ENCODE results near the gene PNLIPRP2.

Gene PNLIPRP2

DNA sequence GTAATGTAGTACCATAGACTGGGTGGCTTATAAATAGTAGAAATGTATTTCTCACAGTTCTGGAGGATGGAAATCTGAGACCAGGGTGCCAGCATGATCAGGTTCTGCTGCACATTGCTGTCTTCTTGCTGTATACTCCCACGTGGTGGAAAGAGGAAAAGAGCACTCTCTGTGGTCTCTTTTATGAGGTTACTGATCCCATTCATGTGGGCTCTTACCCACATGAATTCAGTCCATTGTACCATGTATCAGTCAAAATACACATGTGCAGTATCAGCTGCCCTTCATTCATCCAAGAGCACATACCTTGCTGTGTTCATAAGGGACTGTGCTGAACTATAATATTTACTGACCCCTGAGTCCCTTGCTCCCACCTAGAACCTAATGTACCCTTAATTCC is 17.1 kb downstream of the PNLIPRP2 start:
- Mint-ChIP-seq H3K36me3 (ENCODE audit: insufficient read depth) (no peaks in the 10 kb centered on the region), H3K27me3 (no peaks in the 10 kb centered on the region), H3K4me3 (no peak overlapping the region)

DNA sequence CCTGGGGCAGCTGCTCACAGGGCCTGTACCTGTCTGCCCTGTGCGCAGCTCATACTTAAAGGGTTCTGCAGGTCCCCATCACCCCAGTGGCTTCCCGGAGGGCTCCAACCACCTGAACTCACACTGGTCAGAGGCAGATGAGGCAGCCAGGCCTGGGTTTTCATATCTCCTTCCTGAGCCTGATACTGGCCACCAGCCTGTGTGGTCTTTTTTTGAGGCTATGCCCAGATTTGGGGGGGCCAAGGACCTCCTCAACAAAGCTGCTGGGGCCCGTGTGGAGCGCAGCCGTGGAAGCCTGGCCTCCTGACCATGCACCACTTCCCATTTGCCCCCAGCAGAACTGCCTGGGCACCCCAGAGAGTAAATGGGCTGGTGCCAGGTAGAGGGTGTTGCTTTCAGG is 25.7 kb downstream of the PNLIPRP2 start:
- Mint-ChIP-seq H3K9me3 (peaks cover 7% of the 10 kb centered on the region), H3K4me3 (no peak overlapping the region), H3K27me3 (no peaks in the 10 kb centered on the region), H3K27ac (ENCODE audit: low read depth) (no peak overlapping the region), H3K4me1 (no peaks in the 10 kb centered on the region), H3K36me3 (ENCODE audit: insufficient read depth) (no peaks in the 10 kb centered on the region)
- DNase-seq (ENCODE audit: low spot score in 2 of 2) (no peak), ATAC-seq (replicated peaks; ENCODE audit: extremely low read depth, poor library complexity, severe bottlenecking) (no peak)

More for the DNA sequence above, 17.1 kb downstream of the PNLIPRP2 start:
- peaks cover 6% of the 10 kb centered on the region for H3K9me3 Mint-ChIP-seq
- H3K4me1 Mint-ChIP-seq, result no peaks in the 10 kb centered on the region
- H3K27ac Mint-ChIP-seq (ENCODE audit: low read depth), result no peak overlapping the region
- ATAC-seq (replicated peaks; ENCODE audit: extremely low read depth, poor library complexity, severe bottlenecking) (no peak), DNase-seq (ENCODE audit: low spot score in 2 of 2) (no peak)

GRCh38 chr10:116648903-116649302 is 28.1 kb downstream of the PNLIPRP2 start:
- no peaks in the 10 kb centered on the region for H3K4me1 Mint-ChIP-seq
- ATAC-seq (replicated peaks; ENCODE audit: extremely low read depth, poor library complexity, severe bottlenecking) (no peak), DNase-seq (ENCODE audit: low spot score in 2 of 2) (no peak)
- H3K27ac Mint-ChIP-seq (ENCODE audit: low read depth), result no peak overlapping the region
- no peak overlapping the region for H3K4me3 Mint-ChIP-seq
- no peaks in the 10 kb centered on the region for H3K36me3 Mint-ChIP-seq (ENCODE audit: insufficient read depth)
- peaks cover 7% of the 10 kb centered on the region for H3K9me3 Mint-ChIP-seq
- H3K27me3 Mint-ChIP-seq, result no peaks in the 10 kb centered on the region

DNA sequence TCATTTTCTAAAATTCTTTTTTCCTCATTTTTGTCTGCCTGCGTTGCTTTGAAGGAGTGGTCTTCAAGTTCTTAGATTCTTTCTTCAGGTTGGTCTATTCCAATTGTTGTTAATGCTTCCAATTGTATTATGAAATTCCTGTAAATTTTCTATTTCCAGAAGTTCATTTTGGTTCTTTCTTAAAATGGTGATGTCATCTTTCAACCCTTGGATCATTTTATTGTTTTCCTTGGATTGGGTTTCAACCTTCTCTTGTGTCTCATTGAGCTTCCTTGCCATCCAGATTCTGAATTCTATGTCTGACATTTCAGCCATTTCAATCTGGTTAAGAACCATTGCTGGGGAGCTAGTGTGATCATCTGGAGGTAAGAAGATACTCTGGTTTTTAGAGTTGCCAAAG is 33.1 kb downstream of the PNLIPRP2 start:
- Mint-ChIP-seq H3K27me3 (peaks cover 13% of the 10 kb centered on the region), H3K4me3 (no peak overlapping the region)
- DNase-seq (ENCODE audit: low spot score in 2 of 2), result no peak

DNA sequence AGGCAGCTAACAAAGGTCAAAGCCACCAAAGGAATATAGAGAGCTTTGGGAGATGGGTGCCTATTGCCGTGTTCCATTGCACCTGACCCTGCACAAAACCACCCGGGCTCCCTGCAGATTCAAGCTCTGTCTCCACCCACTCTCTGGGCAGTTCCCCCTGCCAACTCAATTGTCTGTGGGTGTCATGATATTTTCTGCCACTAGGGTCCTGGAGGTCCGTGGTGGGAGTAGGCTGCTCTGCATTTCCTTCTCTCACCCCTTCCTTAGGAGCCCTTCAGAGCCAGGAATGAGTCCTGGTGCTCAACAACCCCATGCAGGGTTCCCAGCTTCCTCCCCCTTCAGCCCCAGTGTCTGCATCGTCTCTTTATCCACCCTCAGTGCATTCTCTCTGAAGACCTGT is 34.1 kb downstream of the PNLIPRP2 start:
- no peak for ATAC-seq (replicated peaks; ENCODE audit: extremely low read depth, poor library complexity, severe bottlenecking)
- Mint-ChIP-seq H3K36me3 (ENCODE audit: insufficient read depth) (peaks cover 1% of the 10 kb centered on the region), H3K27ac (ENCODE audit: low read depth) (no peak overlapping the region), H3K27me3 (peaks cover 13% of the 10 kb centered on the region), H3K4me1 (no peaks in the 10 kb centered on the region), H3K9me3 (no peaks in the 10 kb centered on the region), H3K4me3 (no peak overlapping the region)
- DNase-seq (ENCODE audit: low spot score in 2 of 2), result no peak

More for the DNA sequence above, 33.1 kb downstream of the PNLIPRP2 start:
- Mint-ChIP-seq H3K27ac (ENCODE audit: low read depth) (no peak overlapping the region), H3K4me1 (no peaks in the 10 kb centered on the region), H3K9me3 (no peaks in the 10 kb centered on the region), H3K36me3 (ENCODE audit: insufficient read depth) (peaks cover 1% of the 10 kb centered on the region)
- ATAC-seq (replicated peaks; ENCODE audit: extremely low read depth, poor library complexity, severe bottlenecking), result no peak

DNA sequence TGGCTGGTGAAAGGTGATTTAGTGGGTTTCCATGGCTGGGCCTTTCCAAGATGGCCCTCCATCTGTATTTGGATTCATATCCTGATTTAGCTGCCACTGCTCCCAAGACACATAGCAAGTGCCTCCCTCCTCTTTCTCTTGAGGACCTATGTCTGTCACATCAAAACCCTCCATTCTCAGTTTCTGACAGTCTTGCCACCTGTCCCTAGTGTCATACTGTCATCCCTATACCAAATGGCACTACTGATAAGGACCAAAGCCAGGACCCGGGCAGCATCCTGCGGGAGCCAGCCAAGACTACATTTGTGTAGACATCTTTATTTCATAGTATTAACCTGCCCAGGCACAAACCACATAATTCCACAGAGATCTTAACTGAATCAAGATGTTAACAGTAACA is 34.8 kb downstream of the PNLIPRP2 start:
- H3K36me3 Mint-ChIP-seq (ENCODE audit: insufficient read depth), result peaks cover 1% of the 10 kb centered on the region
- DNase-seq (ENCODE audit: low spot score in 2 of 2) (no peak), ATAC-seq (replicated peaks; ENCODE audit: extremely low read depth, poor library complexity, severe bottlenecking) (no peak)
- H3K9me3 Mint-ChIP-seq, result no peaks in the 10 kb centered on the region
- H3K4me3 Mint-ChIP-seq, result no peak overlapping the region
- H3K4me1 Mint-ChIP-seq, result no peaks in the 10 kb centered on the region
- no peak overlapping the region for H3K27ac Mint-ChIP-seq (ENCODE audit: low read depth)
- peaks cover 13% of the 10 kb centered on the region for H3K27me3 Mint-ChIP-seq

- H3K4me1 Mint-ChIP-seq, result no peaks in the 10 kb centered on the region
- no peak overlapping the region for H3K4me3 Mint-ChIP-seq
- DNase-seq (ENCODE audit: low spot score in 2 of 2), result no peak
Observed at GRCh38 chr10:116656044-116656443, 35.3 kb downstream of the PNLIPRP2 start.

GRCh38 chr10:116657863-116658551 is 37.3 kb downstream of the PNLIPRP2 start:
- H3K4me3 Mint-ChIP-seq, result no peak overlapping the region
- peaks cover 13% of the 10 kb centered on the region for H3K27me3 Mint-ChIP-seq
- no peaks in the 10 kb centered on the region for H3K4me1 Mint-ChIP-seq
- ATAC-seq (replicated peaks; ENCODE audit: extremely low read depth, poor library complexity, severe bottlenecking) (no peak), DNase-seq (ENCODE audit: low spot score in 2 of 2) (no peak)
- H3K27ac Mint-ChIP-seq (ENCODE audit: low read depth), result no peak overlapping the region
- peaks cover 1% of the 10 kb centered on the region for H3K36me3 Mint-ChIP-seq (ENCODE audit: insufficient read depth)
- H3K9me3 Mint-ChIP-seq, result no peaks in the 10 kb centered on the region

More at GRCh38 chr10:116656044-116656443, 35.3 kb downstream of the PNLIPRP2 start:
- Mint-ChIP-seq H3K36me3 (ENCODE audit: insufficient read depth) (peaks cover 1% of the 10 kb centered on the region), H3K27me3 (peaks cover 13% of the 10 kb centered on the region), H3K9me3 (no peaks in the 10 kb centered on the region), H3K27ac (ENCODE audit: low read depth) (no peak overlapping the region)
- ATAC-seq (replicated peaks; ENCODE audit: extremely low read depth, poor library complexity, severe bottlenecking), result no peak

GRCh38 chr10:116659049-116659670 is 38.4 kb downstream of the PNLIPRP2 start:
- H3K36me3 Mint-ChIP-seq (ENCODE audit: insufficient read depth), result peaks cover 1% of the 10 kb centered on the region
- no peaks in the 10 kb centered on the region for H3K9me3 Mint-ChIP-seq
- peaks cover 13% of the 10 kb centered on the region for H3K27me3 Mint-ChIP-seq
- H3K27ac Mint-ChIP-seq (ENCODE audit: low read depth), result no peak overlapping the region
- no peak for ATAC-seq (replicated peaks; ENCODE audit: extremely low read depth, poor library complexity, severe bottlenecking)
- DNase-seq (ENCODE audit: low spot score in 2 of 2), result no peak
- H3K4me3 Mint-ChIP-seq, result no peak overlapping the region
- H3K4me1 Mint-ChIP-seq, result no peaks in the 10 kb centered on the region

DNA sequence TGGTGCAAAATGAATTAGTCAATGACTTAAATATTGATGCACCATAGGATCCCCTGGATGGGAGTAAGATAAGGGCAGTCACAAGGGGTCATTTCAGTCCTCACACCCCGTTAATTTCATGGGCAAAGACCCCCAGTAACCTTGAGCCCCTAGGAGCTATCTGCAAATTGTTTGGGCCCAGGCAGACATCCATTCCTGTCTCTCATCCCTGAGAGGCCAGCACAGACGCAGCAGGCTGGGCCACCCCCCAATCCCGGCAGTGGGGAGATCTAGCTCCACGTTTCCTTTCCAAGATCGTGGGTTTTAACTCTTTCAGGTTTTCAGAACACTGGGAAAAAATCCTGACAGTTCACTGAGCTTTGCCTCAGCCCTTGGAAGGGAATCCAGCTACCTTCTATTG is 40.1 kb downstream of the PNLIPRP2 start:
- Mint-ChIP-seq H3K27ac (ENCODE audit: low read depth) (no peak overlapping the region), H3K36me3 (ENCODE audit: insufficient read depth) (peaks cover 1% of the 10 kb centered on the region), H3K4me3 (no peak overlapping the region), H3K4me1 (no peaks in the 10 kb centered on the region), H3K27me3 (peaks cover 1% of the 10 kb centered on the region), H3K9me3 (no peaks in the 10 kb centered on the region)
- no peak for ATAC-seq (replicated peaks; ENCODE audit: extremely low read depth, poor library complexity, severe bottlenecking)
- DNase-seq (ENCODE audit: low spot score in 2 of 2), result no peak

DNA sequence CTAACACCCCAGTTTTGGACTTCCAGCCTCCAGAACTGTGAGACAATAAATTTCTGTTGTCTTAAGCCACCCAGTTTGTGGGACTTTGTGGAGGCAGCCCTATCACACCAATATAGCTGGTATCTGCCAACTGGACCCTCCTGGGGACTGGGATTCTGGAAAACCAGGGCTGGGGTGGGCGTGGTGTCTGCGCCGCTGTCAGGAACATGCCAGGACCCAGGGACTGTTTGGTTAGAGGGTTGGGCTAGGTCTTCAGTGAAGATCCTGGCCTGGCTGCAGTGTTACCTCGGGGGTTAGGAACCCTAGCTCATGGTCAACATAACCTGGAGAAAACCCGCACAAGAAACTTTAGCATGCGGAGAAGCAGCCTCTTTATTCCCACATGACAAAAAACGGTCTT is 42.6 kb downstream of the PNLIPRP2 start:
- Mint-ChIP-seq H3K4me3 (no peak overlapping the region), H3K27ac (ENCODE audit: low read depth) (no peak overlapping the region), H3K27me3 (no peaks in the 10 kb centered on the region), H3K4me1 (no peaks in the 10 kb centered on the region), H3K36me3 (ENCODE audit: insufficient read depth) (no peaks in the 10 kb centered on the region), H3K9me3 (no peaks in the 10 kb centered on the region)
- ATAC-seq (replicated peaks; ENCODE audit: extremely low read depth, poor library complexity, severe bottlenecking), result no peak
- DNase-seq (ENCODE audit: low spot score in 2 of 2), result no peak

- no peak for DNase-seq (ENCODE audit: low spot score in 2 of 2)
- Mint-ChIP-seq H3K27me3 (no peaks in the 10 kb centered on the region), H3K36me3 (ENCODE audit: insufficient read depth) (no peaks in the 10 kb centered on the region), H3K4me1 (no peaks in the 10 kb centered on the region), H3K4me3 (no peak overlapping the region), H3K27ac (ENCODE audit: low read depth) (no peak overlapping the region), H3K9me3 (no peaks in the 10 kb centered on the region)
- no peak for ATAC-seq (replicated peaks; ENCODE audit: extremely low read depth, poor library complexity, severe bottlenecking)
Observed at GRCh38 chr10:116664631-116665030, 43.9 kb downstream of the PNLIPRP2 start.

DNA sequence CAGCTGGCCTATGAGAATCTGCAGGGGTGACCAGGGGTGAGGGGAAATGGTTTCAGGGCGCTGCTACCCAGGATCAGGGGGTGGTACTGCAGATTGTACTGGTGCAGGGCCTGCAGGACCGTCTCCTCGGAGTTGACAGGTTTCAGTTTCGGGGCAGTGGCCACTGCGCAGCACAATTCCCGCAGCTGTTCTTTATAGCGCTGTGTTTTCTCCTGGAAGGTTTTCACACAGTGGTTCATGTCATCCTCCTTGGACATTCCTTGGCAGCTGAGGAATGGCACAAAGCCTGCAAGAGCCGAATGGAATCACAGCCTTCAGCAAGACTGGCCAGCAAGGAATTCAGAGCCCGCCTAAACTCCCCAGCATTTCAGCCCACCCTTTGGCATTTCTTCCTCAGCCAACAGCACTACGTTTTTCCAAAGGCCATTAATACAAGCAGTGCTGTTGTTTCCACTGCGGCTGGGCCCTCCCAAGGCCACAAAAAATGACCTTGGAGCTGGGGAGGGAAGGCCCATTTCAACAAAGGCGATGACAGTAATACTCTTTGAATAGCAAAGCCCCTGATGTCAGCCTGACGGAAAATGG is 44.9 kb downstream of the PNLIPRP2 start:
- Mint-ChIP-seq H3K27me3 (peaks cover 3% of the 10 kb centered on the region), H3K27ac (ENCODE audit: low read depth) (no peak overlapping the region), H3K9me3 (no peaks in the 10 kb centered on the region)

More for the DNA sequence above, 44.9 kb downstream of the PNLIPRP2 start:
- no peaks in the 10 kb centered on the region for H3K36me3 Mint-ChIP-seq (ENCODE audit: insufficient read depth)
- no peaks in the 10 kb centered on the region for H3K4me1 Mint-ChIP-seq
- no peak overlapping the region for H3K4me3 Mint-ChIP-seq
- DNase-seq (ENCODE audit: low spot score in 2 of 2) (no peak), ATAC-seq (replicated peaks; ENCODE audit: extremely low read depth, poor library complexity, severe bottlenecking) (no peak)

All from central memory CD8-positive, alpha-beta T cell (primary cell).